HL-60/S4 treated with phorbol 12-myristate 13-acetate at 8.2 ng/mL for 4 days and 3 days (cell line): ENCODE results near the gene RGS14.

ENCODE experiments used
- in situ Hi-C: fragments of 300-500 bp; cut with MboI; formaldehyde crosslinking; loops from 2 replicates; pipeline ENCODE4 v1.15.0; 2022; ENCODE audit warnings: low sequenced_read_pairs

The RGS14 gene, protein sequence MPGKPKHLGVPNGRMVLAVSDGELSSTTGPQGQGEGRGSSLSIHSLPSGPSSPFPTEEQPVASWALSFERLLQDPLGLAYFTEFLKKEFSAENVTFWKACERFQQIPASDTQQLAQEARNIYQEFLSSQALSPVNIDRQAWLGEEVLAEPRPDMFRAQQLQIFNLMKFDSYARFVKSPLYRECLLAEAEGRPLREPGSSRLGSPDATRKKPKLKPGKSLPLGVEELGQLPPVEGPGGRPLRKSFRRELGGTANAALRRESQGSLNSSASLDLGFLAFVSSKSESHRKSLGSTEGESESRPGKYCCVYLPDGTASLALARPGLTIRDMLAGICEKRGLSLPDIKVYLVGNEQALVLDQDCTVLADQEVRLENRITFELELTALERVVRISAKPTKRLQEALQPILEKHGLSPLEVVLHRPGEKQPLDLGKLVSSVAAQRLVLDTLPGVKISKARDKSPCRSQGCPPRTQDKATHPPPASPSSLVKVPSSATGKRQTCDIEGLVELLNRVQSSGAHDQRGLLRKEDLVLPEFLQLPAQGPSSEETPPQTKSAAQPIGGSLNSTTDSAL

GRCh38 chr5:177357459-177358351 lies at the start of gene RGS14:
TSS of gene RGS14 (plus strand) at chr5:177357924. CDS start at chr5:177358025, 101 bp downstream.
- in situ Hi-C loops = no loop called here

- in situ Hi-C loops = no loop called here
Observed at GRCh38 chr5:177308740-177309139, 49.0 kb upstream of the RGS14 start.

DNA sequence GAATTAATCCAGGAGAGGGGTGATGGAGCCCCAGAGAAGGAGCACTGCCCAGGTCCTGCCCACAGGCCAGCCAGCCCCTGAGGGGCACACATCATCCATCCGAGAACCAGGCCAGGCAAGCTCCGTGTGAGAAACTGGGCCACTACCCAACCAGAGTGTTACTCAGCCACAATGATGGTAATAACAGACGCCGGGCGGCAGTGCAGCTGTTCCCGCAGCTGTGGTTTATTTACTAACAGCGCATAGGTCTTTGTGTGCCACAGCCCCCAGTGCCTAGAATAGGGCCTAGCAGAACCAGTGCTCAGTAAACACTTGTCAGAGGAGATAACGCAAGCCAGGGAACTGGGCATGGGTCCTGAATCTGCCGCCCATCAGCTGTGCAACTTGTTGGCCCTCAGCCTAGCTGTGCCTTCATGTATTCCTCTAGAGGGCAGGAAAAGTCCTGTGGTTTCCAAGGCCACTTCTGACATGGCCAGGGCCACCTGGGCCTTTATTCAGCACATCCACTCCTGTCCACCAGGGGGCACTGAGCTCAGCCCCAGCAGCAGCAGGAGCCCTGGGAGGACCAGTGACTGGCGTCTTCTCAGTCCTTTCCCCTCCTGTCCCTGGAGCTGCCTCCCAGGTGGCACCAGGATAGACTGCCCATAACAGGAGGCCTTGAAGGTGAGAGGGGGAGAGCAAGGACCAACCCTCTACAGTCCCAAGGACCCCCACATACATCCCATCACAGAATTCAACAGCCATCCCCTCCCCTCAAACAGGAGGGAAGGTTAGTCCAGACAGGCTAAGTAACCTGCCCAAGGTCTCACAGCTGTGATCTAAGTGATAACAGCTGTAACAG lies 48.2 kb upstream of the RGS14 start:
- in situ Hi-C loops = no loop called here

DNA sequence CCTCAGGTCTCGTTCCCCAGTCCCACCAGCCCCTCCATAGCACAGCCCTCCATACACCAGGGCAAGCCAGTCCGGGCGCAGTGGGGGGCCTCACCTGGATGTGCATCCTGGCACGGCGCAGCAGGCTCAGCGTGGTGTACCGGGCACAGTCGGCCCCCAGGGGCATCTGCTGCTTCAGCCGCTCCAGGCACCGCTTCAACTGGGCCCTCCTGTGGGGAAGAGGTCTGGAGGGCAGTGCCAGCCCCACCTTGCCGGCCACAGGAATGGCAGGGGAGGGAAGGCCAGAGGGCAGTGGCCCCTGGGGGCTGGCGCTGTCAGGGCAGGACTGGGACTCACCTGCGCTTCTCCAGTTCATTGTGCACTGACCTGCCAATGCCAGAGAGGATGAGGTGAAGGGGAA lies 47.4 kb upstream of the RGS14 start:
- in situ Hi-C loops = no loop called here

- in situ Hi-C loops = no loop called here
Observed at GRCh38 chr5:177310757-177311391, 46.9 kb upstream of the RGS14 start.

GRCh38 chr5:177311392-177311722 lies 46.4 kb upstream of the RGS14 start:
- in situ Hi-C loops = no loop called here

DNA sequence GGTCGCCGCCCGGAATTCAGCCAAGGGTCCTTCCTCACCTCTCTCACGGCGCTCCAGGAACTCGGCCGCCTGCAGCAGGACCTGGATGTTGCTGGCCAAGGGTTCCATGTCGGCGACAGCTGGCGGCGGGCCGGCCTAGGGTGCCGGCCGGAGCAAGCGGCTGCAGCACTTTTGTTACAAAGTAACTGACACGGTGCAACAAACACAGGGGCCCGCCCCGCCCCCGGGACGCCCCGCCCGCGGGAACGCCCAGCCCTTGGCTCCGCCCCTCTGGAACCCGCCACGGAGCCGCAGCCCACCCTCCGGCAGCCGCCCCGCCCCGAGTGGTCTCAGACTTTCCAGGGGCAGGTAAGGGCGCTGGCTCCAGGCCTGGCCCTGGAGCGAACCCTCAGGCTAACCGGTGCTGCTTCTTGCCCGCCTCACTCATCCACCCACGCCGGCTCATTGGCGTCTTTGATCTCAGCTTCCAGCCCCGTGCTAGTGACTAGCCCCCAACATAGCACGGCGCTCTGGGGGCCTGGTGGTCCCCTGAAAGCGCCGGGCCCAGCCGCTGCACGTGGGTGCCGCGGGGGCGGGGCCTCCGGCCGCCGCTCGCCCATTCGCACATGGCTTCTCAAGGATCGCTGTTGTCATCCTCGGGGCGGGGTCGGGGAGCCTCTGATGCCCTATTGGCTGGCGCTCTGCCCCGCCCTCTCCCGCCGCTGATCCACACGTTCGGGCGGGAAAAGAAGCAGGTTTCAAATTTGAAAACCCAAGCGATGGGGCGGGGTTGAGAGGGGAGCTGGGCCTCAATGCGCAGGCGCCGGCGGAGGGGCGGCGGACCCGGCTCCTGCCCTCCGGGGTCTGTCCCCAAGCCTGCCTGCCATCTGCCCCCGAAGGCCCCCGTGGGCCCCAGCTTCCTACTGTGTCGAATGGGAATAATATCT lies 45.7 kb upstream of the RGS14 start, which contains the start of gene MXD3:
Gene MXD3 (minus strand): TSS at position 176 of the 926 bp plus-strand sequence. CDS start 68 bp downstream, at position 108.
- in situ Hi-C loops = no loop called here

DNA sequence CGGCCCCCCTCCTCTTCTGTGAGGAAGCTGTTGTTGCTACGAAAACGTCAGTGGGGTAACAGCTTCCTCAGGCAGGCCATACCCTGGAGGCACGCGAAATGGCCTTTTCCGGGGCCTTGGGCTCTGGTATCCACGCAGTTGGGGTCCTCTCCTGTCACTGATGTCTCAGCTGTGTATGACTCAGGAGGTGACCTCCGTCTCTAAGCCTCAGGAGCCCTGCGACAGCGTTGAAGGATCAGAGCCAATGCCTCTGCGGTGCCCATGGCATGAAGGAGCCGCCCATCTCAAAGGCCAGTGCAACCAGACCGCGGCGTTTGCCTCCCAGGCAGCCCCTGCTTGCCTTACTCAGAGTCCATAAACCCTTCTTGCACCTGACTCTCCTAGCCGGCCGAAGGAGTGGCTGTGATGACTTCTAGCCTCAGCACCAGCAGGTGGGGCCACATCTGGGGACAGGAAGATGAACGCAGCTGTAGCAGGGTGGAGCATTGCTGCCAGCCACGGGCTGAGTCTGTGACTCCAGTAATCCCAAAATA lies 45.0 kb upstream of the RGS14 start:
- in situ Hi-C loops = no loop called here

- in situ Hi-C loops = no loop called here
Observed at GRCh38 chr5:177313561-177314259, 44.0 kb upstream of the RGS14 start.

GRCh38 chr5:177314376-177315342 lies 43.1 kb upstream of the RGS14 start:
- in situ Hi-C loops = no loop called here

DNA sequence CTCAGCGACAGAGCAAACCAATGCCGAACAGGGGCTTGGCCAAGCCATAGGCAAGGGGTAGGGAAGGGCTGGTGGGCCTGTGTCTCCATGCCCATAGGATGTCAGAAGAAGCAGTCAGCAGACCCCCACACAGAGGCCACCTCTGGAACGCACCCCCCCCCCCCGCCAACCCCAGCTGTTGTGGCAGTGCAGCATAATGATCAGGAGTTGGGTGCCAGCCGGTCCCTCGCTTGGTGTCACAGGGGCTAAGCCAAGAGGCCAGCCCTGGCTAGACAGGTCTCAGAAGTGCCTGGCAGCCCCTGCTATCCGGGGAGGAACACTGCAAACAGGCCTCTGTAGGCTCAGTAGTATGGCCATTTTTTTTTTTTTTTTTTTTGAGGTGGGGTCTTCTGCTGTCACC lies 42.3 kb upstream of the RGS14 start:
- in situ Hi-C loops = no loop called here

- in situ Hi-C loops = no loop called here
Observed at GRCh38 chr5:177316005-177316404, 41.7 kb upstream of the RGS14 start.

DNA sequence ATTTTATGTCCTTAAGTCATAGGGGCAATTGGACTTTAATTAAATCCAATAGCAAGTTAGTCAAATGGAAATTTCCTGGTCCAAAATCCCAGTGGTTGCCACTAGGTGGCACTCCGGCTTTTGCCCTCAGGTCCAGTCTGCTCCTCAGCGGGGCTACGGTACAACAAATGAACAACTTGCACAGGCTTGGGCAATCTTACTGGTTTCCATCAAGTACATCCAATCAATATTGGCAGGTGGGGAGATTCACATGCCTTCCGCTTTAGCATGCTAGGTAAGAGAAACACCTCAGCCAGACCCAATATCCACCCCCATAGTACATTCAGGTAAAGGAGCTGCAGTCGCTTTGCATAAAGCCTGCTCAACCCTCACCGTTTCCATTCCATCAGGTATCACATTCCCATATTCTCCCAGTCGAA lies 39.8 kb upstream of the RGS14 start:
- in situ Hi-C loops = no loop called here

DNA sequence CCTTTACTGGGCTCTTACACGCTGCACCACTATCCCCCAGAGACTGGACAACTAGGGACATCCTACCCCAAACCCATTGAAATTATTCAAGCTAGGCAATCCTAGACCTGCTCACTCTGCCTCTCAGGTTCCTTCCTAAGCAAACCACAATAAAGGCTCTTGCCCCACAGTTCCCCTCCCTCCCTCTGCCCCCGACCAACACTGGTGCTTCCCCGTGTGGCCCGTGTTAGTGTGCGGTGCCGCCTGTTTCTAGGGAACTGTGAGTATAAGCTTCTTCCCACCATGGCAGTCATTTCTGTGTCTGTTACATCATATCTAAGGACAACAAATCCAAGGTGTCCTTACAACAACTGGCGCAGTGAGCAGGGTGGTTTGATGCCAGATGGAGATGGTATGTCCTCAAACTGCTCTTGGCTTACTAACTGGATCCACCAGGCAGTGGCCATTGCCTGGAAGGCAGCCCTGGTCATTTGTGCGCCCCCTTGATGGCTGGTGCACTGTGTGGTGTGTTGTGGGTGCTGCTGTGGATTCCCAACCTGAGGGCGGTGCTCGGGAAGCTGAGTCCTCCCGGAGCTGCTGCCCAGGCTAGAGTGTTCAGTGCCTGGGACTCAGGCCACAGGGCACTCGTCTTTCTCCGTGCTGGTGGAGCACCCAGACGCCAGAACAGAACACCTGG lies 37.7 kb upstream of the RGS14 start:
- in situ Hi-C loops = no loop called here

DNA sequence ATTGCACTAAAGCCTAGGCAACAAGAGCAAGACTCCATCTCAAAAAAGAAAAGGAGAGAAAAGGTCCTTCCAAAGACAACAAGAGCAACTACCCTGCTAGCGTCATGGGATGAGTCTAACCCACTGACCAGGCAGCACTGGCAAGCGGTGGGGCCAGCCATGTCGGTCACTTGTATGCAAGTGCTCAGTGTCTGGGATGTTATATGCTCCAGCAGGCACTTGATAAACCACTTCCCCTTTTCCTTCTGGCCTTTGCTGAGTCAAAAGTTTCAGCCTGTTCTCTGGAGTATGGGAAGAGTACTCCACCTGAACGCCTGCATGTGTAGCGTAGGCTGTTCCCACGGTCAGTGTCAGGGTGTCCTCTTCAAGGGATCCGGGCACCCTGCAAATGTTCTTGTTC lies 36.8 kb upstream of the RGS14 start:
- in situ Hi-C loops = no loop called here

GRCh38 chr5:177325868-177326381 lies 31.8 kb upstream of the RGS14 start:
- in situ Hi-C loops = no loop called here
